GM21360 (cell line): ENCODE data around the gene ATP8B3.

Source experiments
- ATAC-seq: cut with Tn5 transposase; IDR thresholded peaks from one replicate; pipeline ENCODE4 v1.9.1; 2021; ENCODE audit warnings: mild to moderate bottlenecking, moderate library complexity; ENCODE audit not compliant: unreplicated experiment

ATP8B3 gene

GRCh38 chr19:1811942-1812425 is at the start of gene ATP8B3:
ATP8B3 (minus strand) TSS chr19:1812276; CDS start chr19:1811736, 540 bp downstream.
- ATAC-seq: peak; percentile 18

- no peak for ATAC-seq
Measured at GRCh38 chr19:1861599-1862031, 49.5 kb upstream of the ATP8B3 start.

- ATAC-seq: no peak
Measured at GRCh38 chr19:1860821-1861598, 48.9 kb upstream of the ATP8B3 start.

- ATAC-seq: no peak
Measured at GRCh38 chr19:1860042-1860775, 48.1 kb upstream of the ATP8B3 start.

GRCh38 chr19:1859331-1859781 is 47.3 kb upstream of the ATP8B3 start:
- ATAC-seq: no peak

GRCh38 chr19:1858412-1859081 is 46.5 kb upstream of the ATP8B3 start:
- no peak for ATAC-seq

GRCh38 chr19:1857648-1858326 is 45.7 kb upstream of the ATP8B3 start:
- no peak for ATAC-seq

- no peak for ATAC-seq
Measured at GRCh38 chr19:1856698-1857603, 44.9 kb upstream of the ATP8B3 start.

- no peak for ATAC-seq
Measured at GRCh38 chr19:1856345-1856697, 44.2 kb upstream of the ATP8B3 start.

- ATAC-seq: no peak
Measured at GRCh38 chr19:1855828-1856255, 43.8 kb upstream of the ATP8B3 start.

GRCh38 chr19:1855040-1855827 is 43.2 kb upstream of the ATP8B3 start:
- ATAC-seq: peak; percentile 42

- no peak for ATAC-seq
Measured at GRCh38 chr19:1854542-1855039, 42.5 kb upstream of the ATP8B3 start.

- ATAC-seq: no peak
Measured at GRCh38 chr19:1854039-1854541, 42.0 kb upstream of the ATP8B3 start.

GRCh38 chr19:1853295-1854038 is 41.4 kb upstream of the ATP8B3 start:
- ATAC-seq: no peak

- no peak for ATAC-seq
Measured at GRCh38 chr19:1852581-1853128, 40.6 kb upstream of the ATP8B3 start.

GRCh38 chr19:1851654-1852580 is 39.8 kb upstream of the ATP8B3 start:
- ATAC-seq: no peak
